GM19240 (cell line): ENCODE data around the gene PNISR.
"Not testable (repeated sequence)": the region's sequence is repeated elsewhere in the genome, so short reads cannot be mapped to it uniquely, and the experiment has no call there.

Experiments
- DNase-seq: peaks from one replicate; pipeline ENCODE4 v3.0.0; 2011; ENCODE audit warnings: low spot score; ENCODE audit not compliant: insufficient read length

The PNISR gene, protein sequence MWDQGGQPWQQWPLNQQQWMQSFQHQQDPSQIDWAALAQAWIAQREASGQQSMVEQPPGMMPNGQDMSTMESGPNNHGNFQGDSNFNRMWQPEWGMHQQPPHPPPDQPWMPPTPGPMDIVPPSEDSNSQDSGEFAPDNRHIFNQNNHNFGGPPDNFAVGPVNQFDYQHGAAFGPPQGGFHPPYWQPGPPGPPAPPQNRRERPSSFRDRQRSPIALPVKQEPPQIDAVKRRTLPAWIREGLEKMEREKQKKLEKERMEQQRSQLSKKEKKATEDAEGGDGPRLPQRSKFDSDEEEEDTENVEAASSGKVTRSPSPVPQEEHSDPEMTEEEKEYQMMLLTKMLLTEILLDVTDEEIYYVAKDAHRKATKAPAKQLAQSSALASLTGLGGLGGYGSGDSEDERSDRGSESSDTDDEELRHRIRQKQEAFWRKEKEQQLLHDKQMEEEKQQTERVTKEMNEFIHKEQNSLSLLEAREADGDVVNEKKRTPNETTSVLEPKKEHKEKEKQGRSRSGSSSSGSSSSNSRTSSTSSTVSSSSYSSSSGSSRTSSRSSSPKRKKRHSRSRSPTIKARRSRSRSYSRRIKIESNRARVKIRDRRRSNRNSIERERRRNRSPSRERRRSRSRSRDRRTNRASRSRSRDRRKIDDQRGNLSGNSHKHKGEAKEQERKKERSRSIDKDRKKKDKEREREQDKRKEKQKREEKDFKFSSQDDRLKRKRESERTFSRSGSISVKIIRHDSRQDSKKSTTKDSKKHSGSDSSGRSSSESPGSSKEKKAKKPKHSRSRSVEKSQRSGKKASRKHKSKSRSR

DNA sequence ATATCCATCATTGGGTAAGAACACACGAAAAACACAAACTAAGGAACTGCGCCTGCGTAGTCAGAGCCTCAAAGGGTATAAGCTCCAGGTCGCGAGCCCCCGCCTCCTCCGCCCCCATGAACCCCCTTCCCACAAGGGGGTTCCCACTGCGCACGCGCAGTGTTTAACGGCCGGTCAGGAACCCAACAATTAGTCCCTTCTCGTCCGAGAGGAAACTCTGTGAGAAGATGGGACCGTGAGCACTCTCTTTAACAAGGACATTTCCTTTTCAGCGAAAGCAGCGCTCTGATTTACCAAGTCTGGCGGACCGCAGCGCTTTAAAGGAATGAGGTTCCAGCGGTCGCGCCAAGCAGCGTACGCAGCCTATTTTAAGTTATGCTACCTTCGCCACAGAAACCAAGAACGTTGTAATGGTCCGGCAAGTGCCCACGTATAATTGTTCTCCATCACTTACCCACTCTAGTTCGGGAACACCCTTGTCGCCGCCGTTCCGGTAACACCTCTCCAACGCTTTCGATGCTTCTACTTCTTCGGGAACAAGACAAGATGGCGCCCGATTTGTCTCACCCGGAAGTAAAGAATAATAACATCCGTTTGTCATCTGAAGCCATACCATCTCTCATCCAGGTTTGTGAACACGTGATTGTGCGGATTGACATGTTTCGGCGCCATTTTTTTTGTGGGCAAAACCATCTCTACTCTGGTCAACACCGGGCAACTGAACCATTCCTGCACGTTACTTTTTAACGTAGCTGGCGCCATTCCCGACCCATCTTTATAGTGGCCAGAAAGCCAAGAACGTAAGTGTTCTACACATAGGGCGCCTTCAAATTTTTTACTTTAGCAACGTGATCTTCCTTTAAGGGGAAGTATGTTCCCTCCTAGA lies at the start of gene PNISR:
TSS of gene PNISR (minus strand) at position 548 of the 886 bp plus-strand sequence. CDS start 10,649 bp downstream, outside the sequence.
- DNase-seq = peak; percentile 38

DNA sequence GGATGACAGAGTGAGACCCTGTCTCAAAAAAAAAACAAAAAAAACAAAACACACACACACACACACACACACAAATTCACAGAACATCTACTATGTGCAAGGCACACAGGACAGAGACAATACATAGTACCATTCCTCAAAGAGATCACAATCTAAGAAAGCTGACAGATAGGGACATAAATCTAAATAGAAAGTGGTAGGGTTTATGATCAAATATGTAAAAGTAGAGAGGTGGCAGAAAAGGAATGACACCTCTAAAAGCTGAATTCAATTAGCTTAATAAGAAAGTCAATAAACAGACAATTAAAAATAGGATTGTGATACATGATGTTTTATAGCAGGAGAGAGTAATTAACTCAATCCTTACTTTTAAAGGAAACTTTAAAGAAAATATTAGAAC lies 48.6 kb upstream of the PNISR start:
- no peak for DNase-seq

DNA sequence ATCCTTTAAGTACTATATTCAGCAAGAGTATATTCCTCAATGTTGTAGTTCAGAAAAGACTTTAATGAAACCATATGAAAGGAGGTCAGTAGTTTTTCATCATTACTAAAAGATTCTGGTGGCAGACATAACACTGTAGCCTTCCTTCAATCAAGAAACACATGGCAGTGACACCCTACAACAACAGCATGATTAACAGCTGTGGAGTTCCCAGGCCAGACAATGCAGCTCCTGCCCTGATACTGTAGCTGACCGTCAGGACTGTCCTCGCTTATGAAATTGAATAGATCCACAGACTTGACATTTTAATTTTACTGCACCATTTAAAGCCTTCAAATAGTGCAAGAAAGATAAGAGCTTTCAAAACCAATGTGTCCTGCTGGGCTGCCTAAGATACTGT lies 46.5 kb upstream of the PNISR start:
- DNase-seq = no peak

DNA sequence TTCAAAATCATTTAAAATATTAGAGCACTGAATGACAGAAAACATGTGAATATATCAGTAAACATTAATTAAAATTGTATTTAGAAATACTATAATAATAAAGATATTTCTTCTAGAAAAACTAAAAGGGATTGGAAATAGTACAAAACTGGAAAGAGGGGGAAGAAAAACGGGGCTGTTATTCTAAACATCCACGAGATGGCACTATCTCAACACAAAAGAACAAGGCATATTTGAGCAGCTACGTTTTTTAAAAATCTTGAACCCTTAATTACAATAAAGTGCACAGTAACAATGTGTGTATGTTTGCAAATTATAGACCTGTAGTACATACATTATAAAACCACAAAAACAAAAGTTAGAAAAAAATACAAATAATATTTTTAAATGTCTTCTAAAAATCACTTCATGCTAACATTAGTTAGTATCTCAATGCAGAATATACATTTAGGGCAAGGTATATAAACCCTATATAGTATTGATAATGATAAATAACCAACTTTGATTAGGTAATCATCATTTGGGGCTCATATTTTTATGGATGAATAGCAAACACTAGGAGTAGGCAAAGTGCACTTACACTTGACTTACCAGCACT lies 42.5 kb upstream of the PNISR start:
- no peak for DNase-seq

DNA sequence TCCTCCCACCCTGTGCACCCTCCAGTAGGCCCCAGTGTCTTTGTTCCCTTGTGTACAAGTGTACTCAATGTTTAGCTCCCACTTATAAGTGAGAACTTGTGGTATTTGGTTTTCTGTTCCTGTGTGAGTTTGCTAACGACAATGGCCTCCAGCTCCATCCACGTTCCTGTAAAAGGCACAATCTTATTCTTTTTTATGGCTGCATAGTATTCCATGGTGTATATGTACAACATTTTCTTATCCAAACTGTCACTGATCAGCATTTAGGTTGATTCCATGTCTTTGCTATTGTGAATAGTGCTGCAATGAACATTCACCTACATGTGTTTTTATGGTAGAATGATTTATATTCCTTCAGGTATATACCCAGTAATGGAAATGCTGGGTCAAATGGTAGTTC lies 34.0 kb upstream of the PNISR start:
- not testable (repeated sequence) for DNase-seq

DNA sequence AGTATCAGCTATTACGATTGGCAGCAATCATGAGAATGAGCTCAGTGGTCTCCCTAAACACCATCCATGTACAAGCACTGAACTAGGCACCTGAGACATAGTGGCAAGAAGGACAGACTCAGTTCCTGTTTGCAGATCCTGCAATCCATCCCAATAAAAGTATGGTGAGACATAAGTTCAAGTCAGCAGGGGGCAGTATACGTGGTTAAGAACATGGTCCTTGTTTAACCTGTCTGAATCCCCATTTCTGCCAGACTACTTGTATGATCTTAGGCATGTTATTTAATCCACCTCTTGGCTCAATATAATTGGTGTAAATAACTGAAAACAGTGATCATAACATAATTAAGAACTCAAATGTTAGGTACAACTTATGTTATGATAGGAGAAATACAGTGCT lies 33.2 kb upstream of the PNISR start:
- no peak for DNase-seq

DNA sequence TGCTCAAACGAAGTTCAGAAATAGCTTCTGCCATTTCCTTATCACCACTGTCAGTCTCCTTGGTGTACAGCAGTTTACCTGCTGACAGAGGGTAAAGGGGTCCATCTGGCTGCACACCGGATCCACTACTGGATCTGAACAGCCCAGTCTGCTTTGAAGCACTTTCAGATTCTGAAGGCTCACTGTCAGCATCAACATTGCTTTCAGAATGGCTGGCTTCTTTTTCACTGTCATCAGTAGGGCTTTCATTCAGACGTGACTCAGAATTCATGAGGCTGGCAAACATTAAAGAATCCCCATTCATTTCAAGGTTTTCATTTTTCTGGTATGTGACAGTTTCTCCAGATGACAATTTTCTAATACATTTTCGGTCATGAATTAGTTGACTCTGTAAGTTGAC lies 21.0 kb upstream of the PNISR start:
- no peak for DNase-seq

DNA sequence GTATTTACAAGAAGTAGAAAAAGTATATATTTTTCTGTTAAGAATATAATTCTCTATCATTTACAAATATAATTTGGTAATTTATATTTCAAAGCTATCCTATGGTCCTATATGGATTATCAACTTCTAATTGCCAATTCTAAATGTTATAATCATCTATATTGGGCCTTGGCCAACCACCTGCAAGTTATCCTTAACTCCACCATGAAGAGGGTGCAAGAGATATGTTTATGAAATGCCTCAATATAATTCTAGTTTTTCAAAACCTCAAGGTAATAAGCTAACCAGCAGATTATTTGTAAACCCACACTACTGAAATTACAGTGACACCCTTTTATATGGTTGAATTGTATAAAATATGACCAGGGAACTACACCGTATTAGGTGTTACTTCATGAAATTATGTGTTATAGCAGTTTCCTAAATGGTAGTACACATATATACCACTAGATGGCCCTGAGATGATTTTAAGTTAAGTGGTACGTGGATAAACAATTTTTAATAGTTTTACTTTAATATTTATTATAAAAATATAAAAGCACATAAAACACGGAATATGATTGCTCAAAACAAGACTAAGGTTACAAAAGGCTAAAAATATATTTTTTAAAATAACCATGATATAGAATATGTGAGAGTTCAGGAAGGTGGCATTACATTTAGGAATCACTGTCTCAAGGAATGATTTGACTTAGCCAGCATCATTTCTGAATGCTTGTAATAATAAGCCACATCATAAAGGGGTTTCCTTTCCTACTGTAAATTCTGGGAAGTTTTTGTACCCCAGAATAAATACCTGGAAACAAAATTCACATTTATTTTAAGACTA lies 9.8 kb upstream of the PNISR start:
- no peak for DNase-seq

DNA sequence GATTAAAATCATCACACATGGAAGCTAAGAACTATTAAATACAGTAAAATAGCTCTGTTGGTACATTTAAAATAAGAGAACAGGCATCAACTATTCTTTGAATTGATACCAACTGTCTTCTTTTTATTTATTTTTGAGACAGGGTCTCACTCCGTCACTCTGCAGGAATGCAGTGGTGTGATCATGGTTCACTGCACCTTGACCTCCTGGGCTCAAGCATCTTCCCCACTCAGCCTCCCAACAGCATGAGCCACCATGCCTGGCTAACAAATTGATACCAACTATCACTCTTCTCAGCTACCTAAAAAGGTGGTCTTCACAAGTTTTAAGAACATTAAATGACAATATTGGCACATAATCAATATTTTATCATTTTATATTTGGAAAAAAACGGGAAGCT lies 7.8 kb upstream of the PNISR start:
- DNase-seq = no peak

DNA sequence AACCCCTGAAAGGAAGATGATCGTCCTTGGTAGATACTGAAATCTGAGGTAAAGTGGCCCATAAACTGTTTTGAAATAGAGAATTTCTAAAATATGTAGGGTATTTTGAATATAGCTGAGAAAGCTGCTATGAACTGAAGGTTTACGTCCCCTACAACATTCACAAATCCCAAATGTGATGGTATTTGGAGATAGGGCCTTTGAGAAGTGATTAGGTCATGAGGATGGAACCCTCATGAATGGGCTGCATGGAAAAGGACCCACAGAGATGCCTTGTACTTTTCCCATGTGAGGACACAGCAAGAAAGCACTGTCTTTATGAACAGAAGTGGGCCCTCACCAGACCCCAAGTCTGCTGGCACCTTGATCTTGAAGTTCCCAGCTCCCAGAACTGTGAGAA lies 6.8 kb upstream of the PNISR start:
- DNase-seq = no peak

DNA sequence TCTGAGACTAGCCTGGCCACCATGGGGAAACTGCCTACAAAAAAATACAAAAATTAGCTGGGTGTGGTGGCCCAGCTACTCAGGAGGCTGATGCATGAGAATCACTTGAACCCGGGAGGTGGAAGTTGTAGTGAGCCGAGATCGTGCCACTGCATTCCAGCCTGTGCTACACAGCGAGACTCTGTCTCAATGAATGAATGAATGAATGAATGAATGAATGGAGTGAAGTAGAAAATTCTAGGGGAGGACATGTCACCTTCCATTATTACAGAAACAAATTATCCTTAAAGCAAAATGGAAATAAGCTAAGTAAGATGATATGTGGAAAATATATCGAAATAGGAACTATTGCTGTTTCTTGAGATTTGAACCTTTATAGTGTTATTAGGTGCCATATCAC lies 2.9 kb upstream of the PNISR start:
- DNase-seq = no peak

DNA sequence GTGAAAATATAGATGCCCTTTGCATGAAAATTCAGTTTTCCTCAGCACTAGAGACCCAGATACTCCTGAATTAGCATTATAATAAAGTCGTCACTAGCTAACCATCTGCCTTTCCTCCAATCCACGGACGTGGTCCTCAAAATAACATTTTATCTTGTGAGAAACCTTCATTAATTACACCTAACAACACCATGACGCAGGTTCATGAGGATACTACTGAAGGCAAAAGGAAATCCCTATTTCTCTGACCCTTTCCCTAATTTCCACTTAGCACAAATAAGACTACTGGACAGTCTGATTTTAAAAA lies 1.3 kb upstream of the PNISR start:
- no peak for DNase-seq

DNA sequence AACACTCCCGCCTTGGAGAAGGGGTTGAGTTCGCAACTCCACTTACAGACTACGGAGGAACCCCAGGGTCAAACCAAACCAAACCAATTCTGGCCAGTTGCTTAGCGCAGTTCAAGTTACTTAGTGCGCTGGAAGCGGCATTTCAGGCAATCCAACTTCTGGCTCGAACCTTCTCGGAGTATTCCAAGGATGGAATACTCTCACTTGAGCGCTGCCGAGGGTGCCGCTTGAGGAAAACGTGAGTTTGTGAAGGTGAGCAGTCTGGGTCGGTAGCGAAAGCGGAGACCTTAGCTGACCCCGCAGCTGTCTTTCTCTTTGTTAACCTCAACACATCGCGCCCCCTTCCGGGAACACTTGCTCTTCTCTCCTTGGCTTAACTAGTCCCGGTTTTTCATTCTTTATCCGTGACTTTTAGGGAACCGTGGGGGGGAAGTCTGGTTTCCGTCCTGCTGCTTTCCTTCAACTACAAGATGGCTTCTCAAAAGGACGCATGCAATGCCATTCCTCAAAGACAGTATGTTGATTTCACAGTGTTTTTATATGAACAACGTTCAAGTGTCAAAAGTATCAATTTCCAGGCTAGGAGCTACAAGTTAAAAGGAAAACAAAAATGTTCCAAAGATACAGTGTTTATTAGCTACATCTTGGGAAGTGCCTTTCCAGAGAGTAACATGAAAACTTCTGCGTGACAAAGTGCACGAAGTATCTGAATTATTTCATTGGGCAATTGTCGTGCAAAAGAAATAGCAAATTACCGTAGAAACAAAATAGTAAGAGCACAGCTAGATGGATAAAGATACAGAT lies 741 bp upstream of the PNISR start:
- no peak for DNase-seq

DNA sequence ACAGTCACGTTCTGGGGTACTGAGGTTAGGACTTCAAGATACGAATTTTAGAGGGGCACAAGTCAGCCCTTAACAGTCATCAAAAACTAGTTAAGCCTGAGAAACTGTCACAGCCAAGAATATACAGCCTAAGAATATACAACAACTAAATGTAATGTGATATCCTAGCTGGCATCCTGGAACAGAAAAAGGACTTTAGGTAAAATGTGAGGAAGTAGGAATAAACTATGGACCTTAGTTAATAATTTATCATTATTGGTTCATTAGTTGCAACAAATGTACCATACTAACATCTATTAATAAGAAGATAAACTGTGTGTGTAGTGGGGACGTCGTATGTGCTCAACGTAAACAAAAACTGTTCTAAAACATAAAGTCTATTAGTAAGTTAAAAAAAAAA lies 1.1 kb downstream of the PNISR start:
- DNase-seq = no peak

DNA sequence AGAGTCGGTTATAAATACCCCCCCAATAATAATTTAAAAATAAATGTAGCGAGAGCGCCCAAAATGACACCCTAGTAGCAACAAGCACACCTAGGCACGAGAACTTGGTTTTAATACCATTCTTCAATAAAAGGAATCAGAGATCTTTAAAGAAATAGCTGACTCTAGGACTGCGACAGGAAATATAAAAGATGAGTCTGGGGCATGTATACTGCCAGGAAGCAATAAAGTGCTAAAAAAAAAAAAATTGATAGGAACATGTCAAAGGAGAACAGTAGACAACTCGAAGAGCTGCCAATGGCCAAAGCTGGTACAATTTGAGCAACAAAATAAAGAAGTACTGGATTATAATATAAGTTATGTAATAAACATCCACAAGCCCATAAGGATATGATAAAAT lies 2.2 kb downstream of the PNISR start:
- DNase-seq = no peak

DNA sequence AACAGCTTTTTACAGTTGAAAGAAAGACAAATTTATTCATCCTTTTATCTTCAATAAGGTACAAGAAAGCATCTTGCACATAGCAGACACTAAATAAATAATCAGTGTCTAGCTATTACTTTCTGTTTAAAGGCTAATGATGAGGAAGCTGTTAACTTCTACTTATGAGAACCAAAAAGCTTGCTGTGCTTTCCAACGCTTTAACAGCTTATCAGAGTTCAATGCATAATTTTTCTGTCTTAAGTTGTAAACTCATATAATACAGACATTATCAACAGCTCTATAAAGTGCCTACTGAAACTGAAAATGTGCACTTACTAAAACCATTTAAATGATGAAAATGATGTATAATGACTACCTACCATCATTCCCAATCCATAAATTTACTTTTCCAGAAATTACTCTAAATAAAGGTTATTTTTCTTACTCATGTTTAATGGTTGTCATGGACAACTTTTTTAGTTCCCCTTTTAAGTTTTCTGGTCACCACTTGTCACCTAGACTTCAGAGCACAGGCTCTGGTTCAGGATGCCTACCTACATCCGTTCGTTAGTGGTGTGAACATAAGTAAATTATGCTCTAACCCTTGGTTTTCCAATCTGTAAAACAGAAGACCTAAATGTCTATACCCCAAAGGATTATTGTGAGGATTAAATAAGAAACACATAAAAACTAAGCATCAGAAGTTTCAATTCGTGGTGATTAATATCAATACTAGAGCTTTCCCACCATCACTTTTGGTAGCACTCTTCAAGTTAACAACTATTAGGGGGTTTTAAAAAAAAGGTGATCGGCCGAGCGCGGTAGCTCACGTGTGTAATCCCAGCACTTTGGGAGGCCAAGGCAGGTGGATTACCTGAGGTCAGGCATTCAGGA lies 8.0 kb downstream of the PNISR start:
- DNase-seq = no peak

DNA sequence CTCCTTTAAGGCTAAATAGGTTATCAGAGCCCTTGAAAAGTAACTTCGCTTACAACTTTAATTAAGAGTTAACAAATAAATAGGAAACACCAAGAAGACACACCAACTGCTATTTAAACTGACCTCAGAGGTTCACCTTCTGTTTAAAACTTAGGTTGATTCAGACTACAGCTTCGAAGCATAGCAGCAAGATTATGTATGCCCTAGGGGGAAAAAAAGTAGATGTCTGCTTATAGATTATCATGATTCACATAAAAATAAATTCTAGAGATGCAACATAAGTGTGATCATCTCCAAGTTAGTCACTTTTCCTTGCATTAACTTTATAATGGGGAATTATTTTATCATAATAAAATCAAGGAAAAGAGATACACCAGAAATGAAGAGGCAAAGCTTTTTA lies 8.9 kb downstream of the PNISR start:
- DNase-seq = no peak

DNA sequence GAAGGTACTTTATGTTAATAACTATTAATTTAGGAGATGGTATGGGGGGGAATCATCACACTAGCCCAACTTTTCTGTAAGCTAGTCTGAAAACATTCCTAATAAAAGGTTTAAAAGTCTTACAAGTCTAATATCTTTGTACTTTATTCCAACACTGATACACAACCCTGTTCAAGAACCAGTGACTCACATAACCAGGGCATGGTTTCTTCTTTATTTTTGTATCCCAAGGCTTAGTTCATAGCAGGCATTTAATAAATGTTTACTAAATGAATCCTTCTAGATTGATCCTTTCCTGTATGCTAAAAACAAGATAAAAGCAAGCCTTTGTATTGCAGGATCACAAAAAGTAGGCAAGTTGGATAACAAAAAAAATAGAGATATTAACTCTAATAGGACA lies 9.7 kb downstream of the PNISR start:
- DNase-seq = no peak

DNA sequence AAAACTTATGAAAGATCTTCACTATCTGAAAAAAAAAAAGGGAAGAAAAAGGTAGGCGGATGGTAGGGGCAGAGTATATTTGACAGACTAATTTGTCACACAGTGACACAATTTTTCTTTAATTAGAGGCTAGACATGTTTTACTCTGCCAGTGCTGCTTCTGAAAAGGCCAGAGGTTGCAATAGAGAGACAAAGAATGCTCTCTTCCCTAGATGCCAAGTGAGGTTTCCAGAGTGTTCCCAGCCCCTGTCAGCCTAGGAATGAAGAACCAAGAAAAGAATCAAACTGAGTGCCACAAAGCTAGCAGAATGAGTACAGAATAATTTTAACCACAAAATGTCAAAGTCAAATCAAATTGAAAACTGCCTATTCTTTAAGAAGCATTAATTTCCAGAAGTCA lies 13.0 kb downstream of the PNISR start:
- no peak for DNase-seq
